Uterus (tissue), 2 donors: ENCODE data around the gene BMS1.

ENCODE experiments used
- POLR2A ChIP-seq, 2 donors: fragments of 450-650 bp; IDR thresholded peaks; one replicate each; pipeline ENCODE4 v1.6.1; 2016; ENCODE audit warnings: antibody characterized with exemption in 2 of 2, mild to moderate bottlenecking in 1 of 2, moderate library complexity in 1 of 2
- TF ChIP-seq, protein P1 (sequence below), 4 experiments: fragments of 200-600 bp in 2 of 4; fragments of 450-650 bp in 2 of 4; sonication (generic) in 2 of 4; IDR thresholded peaks; one replicate each; pipeline ENCODE4 v1.5.1; 2016 to 2019; ENCODE audit warnings: antibody characterized with exemption in 4 of 4, mild to moderate bottlenecking in 2 of 4, moderate library complexity in 1 of 4

DNA sequence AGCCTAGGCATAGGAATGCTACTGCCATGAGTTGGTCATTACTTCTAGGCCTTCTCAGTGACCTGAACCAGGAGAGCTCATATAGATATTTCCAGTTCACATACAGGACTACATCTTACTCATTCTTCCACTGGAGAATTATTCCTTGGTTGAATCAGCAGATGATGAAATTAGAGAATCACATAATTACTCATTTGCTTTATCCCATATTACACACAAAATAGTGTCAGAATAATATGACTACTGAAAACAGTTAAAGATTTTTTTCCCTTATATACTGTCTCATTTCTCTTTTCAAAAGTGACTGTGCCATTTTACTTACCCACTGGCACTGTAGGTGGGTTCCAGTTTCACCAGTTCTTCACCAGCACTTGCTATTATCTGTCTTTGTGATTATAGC lies 18.5 kb downstream of the BMS1 start:
- TF ChIP-seq, protein P1, sequence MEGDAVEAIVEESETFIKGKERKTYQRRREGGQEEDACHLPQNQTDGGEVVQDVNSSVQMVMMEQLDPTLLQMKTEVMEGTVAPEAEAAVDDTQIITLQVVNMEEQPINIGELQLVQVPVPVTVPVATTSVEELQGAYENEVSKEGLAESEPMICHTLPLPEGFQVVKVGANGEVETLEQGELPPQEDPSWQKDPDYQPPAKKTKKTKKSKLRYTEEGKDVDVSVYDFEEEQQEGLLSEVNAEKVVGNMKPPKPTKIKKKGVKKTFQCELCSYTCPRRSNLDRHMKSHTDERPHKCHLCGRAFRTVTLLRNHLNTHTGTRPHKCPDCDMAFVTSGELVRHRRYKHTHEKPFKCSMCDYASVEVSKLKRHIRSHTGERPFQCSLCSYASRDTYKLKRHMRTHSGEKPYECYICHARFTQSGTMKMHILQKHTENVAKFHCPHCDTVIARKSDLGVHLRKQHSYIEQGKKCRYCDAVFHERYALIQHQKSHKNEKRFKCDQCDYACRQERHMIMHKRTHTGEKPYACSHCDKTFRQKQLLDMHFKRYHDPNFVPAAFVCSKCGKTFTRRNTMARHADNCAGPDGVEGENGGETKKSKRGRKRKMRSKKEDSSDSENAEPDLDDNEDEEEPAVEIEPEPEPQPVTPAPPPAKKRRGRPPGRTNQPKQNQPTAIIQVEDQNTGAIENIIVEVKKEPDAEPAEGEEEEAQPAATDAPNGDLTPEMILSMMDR (IDR thresholded peaks at IDR 0.05): no peak
- no peak for TF ChIP-seq POLR2A (IDR thresholded peaks at IDR 0.05)
